Natural killer cell (primary cell): Measurements from ENCODE around the gene APOA5. TPM values are rescaled to one million over a fixed set of nuclear protein-coding genes. Genes with fewer than 3 reads are reported as not detected.
"Not testable (repeated sequence)": the region's sequence is repeated elsewhere in the genome, so short reads cannot be mapped to it uniquely, and the experiment has no call there.

Experiments
- ATAC-seq, 3 donors: fragments of 150-1000 bp in 2 of 3; fragments of 200-7000 bp in 1 of 3; cut with Tn5 transposase; 1 replicate in 1 of 3; 2 replicates in 2 of 3; pipeline ENCODE4 v1.10.0; 2021; ENCODE audit warnings: mild to moderate bottlenecking in 2 of 3, moderate library complexity in 2 of 3
- DNase-seq, 2 donors: peaks; one replicate each; pipeline versions ENCODE4 v3.0.0 to v3.0.0-alpha.2; 2013 to 2021; ENCODE audit warnings: mixed read lengths in 1 of 2
- H3K27ac ChIP-seq: one replicate; pipeline ENCODE4 v1.5.1; 2013; ENCODE audit warnings: mild to moderate bottlenecking, low read length
- H3K27me3 ChIP-seq: one replicate; pipeline ENCODE4 v1.6.1; 2013; ENCODE audit warnings: low read length; ENCODE audit not compliant: control insufficient read depth, insufficient read depth
- H3K36me3 ChIP-seq: one replicate; pipeline ENCODE4 v1.6.1; 2013; ENCODE audit warnings: low read length; ENCODE audit not compliant: control insufficient read depth, insufficient read depth
- H3K4me1 ChIP-seq: one replicate; pipeline ENCODE4 v1.6.1; 2013; ENCODE audit warnings: low read length; ENCODE audit not compliant: control insufficient read depth, insufficient read depth
- H3K4me3 ChIP-seq: one replicate; pipeline ENCODE4 v1.5.1; 2013; ENCODE audit warnings: low read length
- H3K9me3 ChIP-seq: one replicate; pipeline ENCODE4 v1.6.1; 2013; ENCODE audit warnings: low read length; ENCODE audit not compliant: control insufficient read depth, insufficient read depth
- H3K27ac Mint-ChIP-seq, 2 donors: one replicate each; pipeline ENCODE4 v1.8.0; 2022; ENCODE audit warnings: mild to moderate bottlenecking in 2 of 2, mixed read lengths in 2 of 2, moderate library complexity in 1 of 2
- H3K27me3 Mint-ChIP-seq, 2 donors: one replicate each; pipeline ENCODE4 v1.8.0; 2022; ENCODE audit warnings: low read depth in 2 of 2, mixed read lengths in 2 of 2
- H3K36me3 Mint-ChIP-seq: one replicate; pipeline ENCODE4 v1.8.0; 2022; ENCODE audit warnings: mixed read lengths
- H3K4me1 Mint-ChIP-seq, 2 donors: one replicate each; pipeline ENCODE4 v1.8.0; 2022; ENCODE audit warnings: mixed read lengths in 2 of 2
- H3K4me3 Mint-ChIP-seq: one replicate; pipeline ENCODE4 v1.8.0; 2022; ENCODE audit warnings: mild to moderate bottlenecking, moderate library complexity, mixed read lengths
- H3K9me3 Mint-ChIP-seq, 2 donors: one replicate each; pipeline ENCODE4 v1.8.0; 2022; ENCODE audit warnings: mixed read lengths in 2 of 2
- CTCF ChIP-seq: fragments of 200-600 bp; IDR thresholded peaks from one replicate; pipeline ENCODE4 v1.8.0; 2022; ENCODE audit warnings: antibody characterized with exemption
- WGBS: methylation state at CpG from one replicate; pipeline ENCODE4 v1.1.7; 2013; ENCODE audit warnings: missing lambda C conversion rate; ENCODE audit not compliant: insufficient coverage; 5-methylcytosine and 5-hydroxymethylcytosine counted together
- intact Hi-C: fragments of 100-400 bp; cut with micrococcal nuclease; formaldehyde crosslinking; loops from one replicate; pipeline ENCODE4 v1.14.2; 2022
- total RNA-seq, 4 donors: library from RNA; stranded (reverse); fragments of 120-200 nt in 1 of 4; gene quantifications; one replicate each; pipeline versions ENCODE4 v1.2.3 to v1.2.4, GENCODE V29; 2013 to 2022

Gene APOA5
- total RNA-seq, 3 donors from 2014 or later (not counting 1 experiment from before 2014, with no cell fraction given) = not detected

GRCh38 chr11:116762132-116762531, 29.5 kb downstream of the APOA5 start:
- Histone ChIP-seq H3K9me3 (no peaks in the 10 kb centered on the region), H3K4me3 (no peak overlapping the region), H3K4me1 (no peaks in the 10 kb centered on the region), H3K27me3 (no peaks in the 10 kb centered on the region), H3K27ac (no peak overlapping the region), H3K36me3 (peaks cover 76% of the 10 kb centered on the region)
- Mint-ChIP-seq H3K9me3 (no peaks in the 10 kb centered on the region), H3K36me3 (peaks cover 16% of the 10 kb centered on the region), H3K27me3 (no peaks in the 10 kb centered on the region), H3K4me3 (no peak overlapping the region), H3K27ac (no peak overlapping the region), H3K4me1 (peaks cover 13 to 25% of the 10 kb centered on the region in 2 donors)
- DNase-seq (no peak), ATAC-seq (no peak)
- no peak for TF ChIP-seq CTCF
- 100% methylated on average over 2 of the region's 2 CpGs for WGBS
- intact Hi-C loops = no loop called here

- H3K9me3 Mint-ChIP-seq, H3K4me3 Mint-ChIP-seq, ATAC-seq, H3K27me3 ChIP-seq, H3K27ac ChIP-seq, H3K4me1 ChIP-seq, H3K9me3 ChIP-seq, H3K27me3 Mint-ChIP-seq, H3K27ac Mint-ChIP-seq, H3K4me3 ChIP-seq, DNase-seq, intact Hi-C loops, H3K4me1 Mint-ChIP-seq: not testable (repeated sequence)
- H3K36me3 Mint-ChIP-seq = peaks cover 14% of the 10 kb centered on the region
- 98% methylated on average over 8 of the region's 8 CpGs for WGBS
- peaks cover 71% of the 10 kb centered on the region for H3K36me3 ChIP-seq
Observed at GRCh38 chr11:116756044-116756443, 35.6 kb downstream of the APOA5 start.

- TF ChIP-seq CTCF = no peak
- 87% methylated on average over 2 of the region's 2 CpGs for WGBS
- H3K27ac Mint-ChIP-seq = no peak overlapping the region
- no peak overlapping the region for H3K4me3 Mint-ChIP-seq
- no peak for DNase-seq
- no peak overlapping the region for H3K27ac ChIP-seq
- H3K9me3 Mint-ChIP-seq = no peaks in the 10 kb centered on the region
- intact Hi-C loops = no loop called here
- ATAC-seq = no peak
- peaks cover 5% of the 10 kb centered on the region for H3K36me3 Mint-ChIP-seq
- peaks cover 70% of the 10 kb centered on the region for H3K36me3 ChIP-seq
- H3K4me3 ChIP-seq = no peak overlapping the region
- H3K27me3 Mint-ChIP-seq = no peaks in the 10 kb centered on the region
- H3K9me3 ChIP-seq = no peaks in the 10 kb centered on the region
- H3K4me1 ChIP-seq = no peaks in the 10 kb centered on the region
- no peaks in the 10 kb centered on the region for H3K27me3 ChIP-seq
- H3K4me1 Mint-ChIP-seq = peaks cover 0 to 5% of the 10 kb centered on the region in 2 donors
Observed at GRCh38 chr11:116750070-116750718, 41.5 kb downstream of the APOA5 start.

- H3K27me3 ChIP-seq = no peaks in the 10 kb centered on the region
- DNase-seq = no peak
- intact Hi-C loops = no loop called here
- Mint-ChIP-seq H3K4me1 (peaks cover 0 to 5% of the 10 kb centered on the region in 2 donors), H3K27ac (no peak overlapping the region), H3K27me3 (no peaks in the 10 kb centered on the region), H3K4me3 (no peak overlapping the region), H3K36me3 (no peaks in the 10 kb centered on the region), H3K9me3 (no peaks in the 10 kb centered on the region)
- peaks cover 11% of the 10 kb centered on the region for H3K36me3 ChIP-seq
- ATAC-seq = no peak
- 96% methylated on average over 3 of the region's 6 CpGs for WGBS
- H3K4me3 ChIP-seq = no peak overlapping the region
- TF ChIP-seq CTCF = no peak
- H3K9me3 ChIP-seq = no peaks in the 10 kb centered on the region
- H3K4me1 ChIP-seq = no peaks in the 10 kb centered on the region
- no peak overlapping the region for H3K27ac ChIP-seq
Observed at GRCh38 chr11:116742104-116742503, 49.6 kb downstream of the APOA5 start.
